Hypothalamus (tissue), 51 donors: ENCODE data around the gene GLI2.

Experiments used
- DNase-seq, 51 donors: peaks; one replicate each; lab custom pipeline; 2025; lab: John Stamatoyannopoulos, UW

Gene GLI2

DNA sequence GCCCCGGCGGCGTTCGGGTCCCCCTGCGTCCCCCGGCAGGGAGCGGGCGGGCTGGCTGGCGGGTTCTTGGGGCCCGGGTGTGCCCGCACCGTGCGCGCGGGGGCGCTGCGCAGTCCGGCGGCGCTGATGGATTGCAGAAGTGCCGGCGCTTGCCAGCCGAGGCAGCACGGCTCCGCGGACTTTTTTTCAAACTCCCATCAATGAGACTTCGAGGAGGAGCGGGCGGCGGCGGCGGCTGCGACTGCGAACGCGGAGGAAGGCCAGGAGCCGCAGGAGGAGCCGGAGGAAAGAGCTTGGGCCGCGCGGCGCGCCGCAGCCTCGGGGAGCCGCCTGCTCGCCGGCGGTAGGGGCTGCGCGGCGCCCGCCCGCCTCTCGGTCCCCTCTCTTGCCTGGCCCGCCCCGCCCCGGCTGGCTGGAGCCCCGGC, at the start of gene GLI2:
Gene GLI2, plus strand, starts transcription at position 123 of the 425 bp plus-strand sequence. CDS start 61,453 bp downstream, outside the sequence.
- peak in 38 of 51 donors; percentile 12 to 74 (median 56) for DNase-seq

DNA sequence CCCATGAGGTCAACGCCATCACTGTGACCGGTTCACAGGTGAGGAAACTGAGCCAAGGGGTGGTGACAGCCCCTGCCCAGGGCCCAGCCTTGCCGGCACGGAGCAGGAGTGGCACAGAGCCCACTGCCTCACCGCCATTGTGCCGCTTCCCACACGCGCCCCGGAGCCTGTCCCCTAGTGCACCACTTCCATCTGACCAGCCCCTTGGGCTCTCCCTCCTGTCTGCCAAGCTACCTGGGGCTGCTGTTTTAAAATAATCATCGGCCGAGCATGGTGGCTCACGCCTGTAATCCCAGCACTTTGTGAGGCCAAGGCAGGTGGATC, 49.7 kb upstream of the GLI2 start:
- DNase-seq, result no peak

DNA sequence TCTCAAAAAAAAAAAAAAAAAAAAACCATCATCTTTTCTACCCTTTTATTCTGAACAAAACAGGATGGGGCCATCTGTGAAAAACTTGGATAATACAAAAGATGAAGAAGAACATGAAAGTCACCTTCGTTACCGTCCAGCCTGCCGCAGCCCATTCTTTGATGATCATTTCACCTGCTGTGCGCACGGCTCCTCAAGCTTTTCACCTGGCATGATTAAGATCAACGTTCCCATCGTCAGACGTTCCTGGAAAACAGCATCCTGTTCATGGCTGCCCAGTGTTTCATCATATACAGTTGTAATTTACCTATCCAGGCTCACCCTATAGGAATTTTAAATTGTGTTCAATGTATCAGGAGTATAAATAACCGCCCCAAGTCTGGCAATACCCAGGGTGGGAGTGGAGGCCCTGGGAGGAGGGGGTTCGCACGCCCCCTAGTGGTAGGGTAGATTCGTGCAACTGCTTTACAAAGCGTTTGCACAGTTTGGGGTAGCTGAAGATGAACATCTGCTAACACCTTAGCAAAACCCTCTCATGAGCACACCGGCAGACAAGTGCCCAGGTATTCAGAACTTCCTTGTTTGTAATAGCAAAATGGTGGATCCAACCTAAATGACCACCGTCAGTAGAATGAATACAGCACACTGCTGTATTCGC, 49.0 kb upstream of the GLI2 start:
- no peak for DNase-seq

DNA sequence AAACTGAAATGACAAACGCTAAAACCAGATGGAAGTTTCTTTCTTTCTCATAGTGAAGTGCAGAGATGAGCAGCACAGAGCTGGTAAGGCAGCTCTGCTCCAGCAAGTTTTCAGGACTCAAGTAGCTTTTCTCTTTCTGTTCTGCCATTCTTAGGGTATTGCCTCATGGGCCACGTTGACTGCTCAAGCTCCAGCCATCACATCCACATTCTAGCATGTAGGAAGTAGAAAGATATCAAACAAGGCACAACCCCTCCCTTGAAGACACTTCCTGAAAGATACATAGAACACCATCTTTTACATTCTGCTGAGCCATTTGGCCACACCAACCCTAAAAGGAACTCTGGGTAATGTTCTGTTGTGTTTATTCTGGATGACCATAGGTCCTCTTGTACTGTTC, 48.5 kb upstream of the GLI2 start:
- DNase-seq, result no peak

DNA sequence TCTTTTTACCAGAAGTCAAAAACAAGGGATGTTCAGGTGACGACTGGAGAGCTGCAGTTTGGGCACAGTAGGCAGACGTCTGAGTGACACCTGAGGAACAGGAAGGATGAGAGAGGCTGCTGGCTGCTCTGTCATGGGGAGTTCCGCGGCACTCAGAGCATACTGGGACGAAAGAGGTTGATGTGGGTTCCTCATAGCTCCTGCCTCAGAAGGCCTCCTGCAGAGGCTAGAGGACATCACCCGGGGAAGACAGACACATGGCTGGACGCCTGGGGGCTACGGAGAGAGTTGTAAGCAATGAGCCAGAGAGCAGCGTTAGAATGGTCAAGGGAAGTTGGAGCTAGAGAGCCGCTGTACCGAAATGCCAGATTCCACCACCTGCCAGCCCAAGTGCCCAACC, 45.1 kb upstream of the GLI2 start:
- DNase-seq, result no peak

DNA sequence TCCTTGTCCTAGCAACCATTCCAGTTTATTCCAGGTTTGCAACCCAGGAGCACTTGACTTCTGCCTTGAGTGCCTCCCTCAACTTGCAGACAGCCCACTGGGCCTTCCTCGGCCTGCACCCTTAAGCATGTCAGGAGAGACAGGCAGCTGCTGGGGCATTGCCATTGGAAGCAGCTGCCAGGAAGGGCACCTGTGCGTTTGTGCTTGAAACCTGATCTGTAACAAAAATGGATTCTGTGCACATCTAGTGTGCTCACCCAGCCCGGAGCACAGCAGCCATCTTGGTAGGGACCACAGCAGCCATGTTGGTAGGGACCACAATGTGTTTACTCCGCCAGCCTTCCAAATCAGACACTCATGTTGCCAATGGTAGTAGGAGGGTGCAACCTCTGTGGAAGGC, 44.3 kb upstream of the GLI2 start:
- no peak for DNase-seq

DNA sequence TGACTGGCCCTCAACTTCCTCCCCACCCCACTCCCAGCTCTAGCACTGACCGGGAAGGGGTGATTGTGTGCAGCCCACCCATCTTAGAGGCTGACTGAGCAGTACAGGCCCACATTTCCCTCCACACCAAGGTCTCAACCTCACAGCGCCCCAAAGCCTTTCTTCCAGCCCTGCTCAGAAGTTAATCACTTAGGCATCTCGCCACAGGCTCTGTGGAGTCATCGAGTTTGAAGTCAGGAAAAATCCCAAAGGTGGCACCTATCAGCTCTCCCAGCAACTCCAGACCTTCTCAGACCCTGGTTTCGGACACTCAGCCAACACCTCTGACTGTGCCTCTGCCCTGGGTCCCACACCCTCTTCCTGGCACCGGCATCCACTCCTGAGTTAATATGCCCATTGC, 43.0 kb upstream of the GLI2 start:
- DNase-seq, result no peak

DNA sequence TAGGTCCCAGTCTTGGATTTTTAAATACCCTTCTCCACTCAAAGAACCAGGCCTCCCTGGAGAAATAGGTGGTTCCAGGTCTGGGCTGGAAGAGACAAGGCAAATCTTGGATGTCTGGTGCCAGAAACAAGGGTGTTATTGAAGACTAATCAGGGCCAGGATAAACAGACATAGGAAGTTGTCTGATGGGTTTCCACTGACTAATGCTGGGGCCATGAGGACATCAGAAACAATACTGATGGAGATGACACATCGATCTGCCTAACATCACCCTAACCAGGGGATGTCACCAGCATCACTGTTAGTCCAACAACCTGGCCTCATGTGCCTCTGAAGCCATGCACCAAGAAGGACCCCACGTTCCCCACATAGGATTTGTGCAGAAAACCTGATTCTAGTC, 42.5 kb upstream of the GLI2 start:
- DNase-seq, result no peak

DNA sequence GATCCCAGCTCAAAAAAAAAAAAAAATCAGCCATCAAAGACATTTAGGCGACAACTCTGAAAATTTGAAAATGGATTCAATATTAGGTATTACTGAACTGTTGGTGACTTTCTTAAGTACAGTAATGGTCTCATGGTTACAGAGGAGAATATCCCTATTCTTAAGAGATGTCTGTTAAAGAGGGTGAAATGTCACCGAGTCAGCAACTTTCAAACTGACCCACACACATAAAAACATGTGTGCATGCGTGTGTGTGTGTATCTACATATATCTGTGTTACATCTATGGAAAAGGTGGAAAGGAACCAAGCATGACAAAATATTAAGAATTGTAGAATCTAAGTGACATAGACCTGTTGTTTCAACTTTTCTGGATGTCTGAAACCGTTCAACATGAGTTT, 41.6 kb upstream of the GLI2 start:
- DNase-seq, result no peak

DNA sequence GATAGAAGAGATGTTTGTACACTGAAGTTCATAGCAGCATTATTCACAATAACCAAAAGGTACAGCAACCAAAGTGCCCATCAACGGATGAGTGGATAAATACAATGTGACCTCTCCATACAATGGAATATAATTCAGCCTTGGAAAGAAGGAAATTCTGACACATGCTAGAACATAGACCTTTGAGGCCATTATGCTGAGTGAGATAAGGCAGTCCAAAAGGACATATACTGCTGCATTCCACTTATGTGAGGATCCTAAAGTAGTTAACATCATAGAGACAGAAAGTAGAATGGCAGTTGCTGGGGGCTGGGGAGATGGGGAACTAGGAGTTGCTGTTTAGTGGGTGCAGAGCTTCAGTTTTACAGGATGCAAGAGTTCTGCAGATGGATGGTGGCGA, 38.2 kb upstream of the GLI2 start:
- DNase-seq, result no peak

DNA sequence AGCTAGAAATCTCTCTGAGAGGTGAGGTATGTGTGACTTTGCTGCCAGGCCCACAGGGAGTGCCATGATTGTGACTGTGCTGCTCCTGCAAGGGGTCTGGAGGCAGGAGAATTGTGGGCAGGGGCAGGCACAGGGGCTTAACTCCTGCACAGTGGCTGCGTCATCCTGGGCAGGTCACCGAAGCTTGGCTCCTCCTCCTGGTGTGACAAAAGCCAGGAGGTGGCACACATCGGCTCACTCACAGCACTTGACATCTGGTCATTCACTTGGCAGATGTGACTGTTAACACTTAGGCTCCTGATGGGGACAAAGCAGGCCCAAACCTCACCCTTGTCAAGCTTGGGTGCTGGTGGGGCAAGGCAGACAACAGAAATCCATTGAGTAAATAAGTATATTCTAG, 36.4 kb upstream of the GLI2 start:
- no peak for DNase-seq

DNA sequence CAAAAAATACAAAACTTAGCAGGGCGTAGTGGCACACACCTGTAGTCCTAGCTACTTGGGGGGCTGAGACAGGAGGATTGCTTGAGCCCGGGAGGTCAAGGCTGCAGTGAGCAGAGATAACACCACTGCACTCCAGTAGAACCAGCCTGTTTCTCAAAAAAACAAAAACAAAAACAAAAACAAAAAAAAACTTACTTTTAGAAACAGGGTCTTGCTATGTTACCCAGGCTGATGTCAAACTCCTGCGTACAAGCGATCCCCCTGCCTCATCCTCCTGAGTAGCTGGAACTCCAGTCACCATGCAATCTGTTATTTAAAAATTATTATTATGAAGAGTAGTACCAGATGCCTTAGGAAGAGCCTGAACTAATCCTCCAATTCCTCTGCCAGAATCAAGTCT, 35.0 kb upstream of the GLI2 start:
- DNase-seq, result no peak

DNA sequence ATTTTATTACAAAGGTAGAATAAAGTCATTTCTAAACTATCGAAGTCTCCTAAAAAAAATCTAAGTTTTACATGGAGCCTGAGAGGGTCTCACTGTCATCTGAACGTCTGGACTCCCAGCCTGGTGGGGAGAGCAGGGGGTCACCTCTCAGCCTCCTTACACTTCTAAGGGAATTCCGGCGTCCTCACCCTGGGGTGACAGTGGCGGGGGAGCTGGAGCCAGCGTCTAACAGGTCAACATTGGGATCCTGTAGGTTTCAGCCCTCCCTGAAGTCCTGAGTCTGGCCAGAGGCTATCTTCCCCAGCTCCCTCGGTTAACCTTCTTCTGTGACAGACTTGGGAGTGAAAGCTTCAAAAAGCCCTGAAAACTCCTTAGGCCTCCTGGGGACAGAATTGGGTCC, 34.6 kb upstream of the GLI2 start:
- DNase-seq, result no peak

DNA sequence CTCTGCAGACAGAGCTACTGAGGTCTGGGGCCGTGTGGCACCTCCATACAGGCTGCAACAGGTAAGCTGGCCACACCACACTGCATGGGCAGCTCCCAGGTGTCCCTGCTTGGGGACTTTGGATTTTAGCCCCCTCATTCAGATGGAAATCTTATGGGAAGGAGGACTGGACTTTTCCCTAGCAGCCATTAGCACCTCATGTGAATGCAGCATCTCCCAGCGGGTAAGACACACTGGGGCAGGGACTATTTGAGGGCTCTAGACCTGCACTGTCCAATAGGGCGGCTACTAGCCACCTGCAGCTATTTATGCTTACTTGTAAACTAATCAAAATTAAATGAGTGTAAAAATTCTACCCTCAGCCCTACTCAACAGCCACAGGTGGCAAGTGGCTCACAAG, 34.2 kb upstream of the GLI2 start:
- DNase-seq, result no peak

DNA sequence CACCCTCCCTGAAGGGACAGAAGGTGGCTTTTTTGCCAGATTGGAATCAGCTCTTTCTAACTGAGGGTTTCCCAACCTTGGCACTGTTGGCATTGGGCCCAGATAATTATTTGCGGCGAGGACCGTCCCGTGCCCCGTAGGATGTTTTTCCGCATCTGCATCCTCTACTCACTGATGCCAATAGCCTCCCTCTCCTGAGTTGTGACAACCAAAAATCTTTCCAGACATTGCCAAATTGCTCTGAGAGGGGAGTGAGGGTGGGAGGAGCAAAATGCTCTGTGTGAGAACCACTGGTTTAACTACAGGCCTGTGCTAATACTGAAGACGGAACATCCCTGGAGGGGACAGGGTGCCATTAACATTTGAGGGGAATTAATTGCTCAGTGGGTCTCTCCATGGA, 33.6 kb upstream of the GLI2 start:
- no peak for DNase-seq

DNA sequence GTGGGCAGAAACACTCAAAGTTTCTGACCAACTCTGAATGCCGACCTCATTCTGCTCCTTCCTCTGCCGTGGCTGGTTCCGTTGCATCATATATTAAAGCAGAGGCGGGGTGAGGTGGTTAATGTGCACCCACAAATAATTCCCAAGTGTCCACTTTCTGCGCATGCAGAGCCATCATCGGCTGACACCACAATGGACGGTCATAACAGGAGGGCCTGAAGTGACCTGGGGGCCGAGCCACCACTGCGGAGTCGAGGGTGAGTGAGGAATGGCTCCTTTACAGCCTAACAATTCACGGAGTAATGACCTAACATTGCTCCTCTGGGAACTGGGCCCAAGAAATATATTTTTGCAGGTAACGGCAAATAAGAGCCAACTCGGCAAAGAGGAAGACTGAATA, 32.9 kb upstream of the GLI2 start:
- no peak for DNase-seq

DNA sequence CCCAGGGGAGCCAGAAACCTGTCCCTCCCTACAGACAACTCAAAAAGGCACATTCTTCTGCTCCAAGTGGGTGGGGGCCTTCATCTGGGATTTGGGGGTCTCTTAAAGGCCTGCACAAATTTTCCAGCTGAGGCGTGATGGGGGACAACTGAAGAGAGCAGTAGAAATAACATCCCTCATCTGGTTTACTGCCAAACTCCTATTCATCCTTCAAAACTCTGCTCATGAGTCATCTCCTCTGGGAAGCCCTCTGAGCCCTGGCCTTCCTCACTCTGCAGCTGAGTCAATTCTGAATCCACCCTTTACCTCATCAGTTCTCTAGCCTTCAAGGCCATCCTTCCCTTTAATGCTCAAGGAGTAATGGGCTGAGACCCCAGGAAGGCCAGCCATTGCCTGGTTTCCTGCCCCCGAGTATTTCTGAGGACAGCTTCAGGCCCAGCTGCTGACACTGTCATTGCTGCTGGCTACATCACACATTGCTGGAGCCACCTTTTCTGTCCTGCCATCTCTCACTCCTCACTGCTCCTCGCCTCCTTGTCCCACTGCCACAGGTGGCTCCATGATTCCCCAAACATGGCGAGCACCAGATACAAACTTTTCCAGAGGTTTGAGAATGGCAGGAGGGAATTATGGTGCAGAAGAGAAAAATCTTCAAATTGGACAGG, 32.2 kb upstream of the GLI2 start:
- no peak for DNase-seq

DNA sequence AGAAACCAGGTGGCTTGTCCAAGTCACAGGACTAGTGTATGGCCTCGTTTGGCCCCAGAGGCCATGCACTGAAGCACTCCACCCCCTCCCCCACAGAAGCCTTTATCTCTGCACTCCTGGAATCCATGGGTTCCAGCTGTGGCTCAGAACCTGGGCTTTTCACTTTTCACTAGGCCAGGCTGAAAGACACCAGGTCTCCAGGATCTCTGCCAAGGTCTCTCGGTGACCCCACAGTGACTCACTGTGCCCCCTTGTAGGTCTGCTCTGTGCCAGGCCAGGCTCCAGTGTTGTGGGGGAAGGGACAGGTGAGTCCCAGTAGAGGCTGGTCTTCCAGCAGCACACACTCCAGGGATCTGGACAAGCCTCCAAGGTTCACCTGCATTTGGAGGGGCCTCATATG, 31.0 kb upstream of the GLI2 start:
- DNase-seq, result no peak

DNA sequence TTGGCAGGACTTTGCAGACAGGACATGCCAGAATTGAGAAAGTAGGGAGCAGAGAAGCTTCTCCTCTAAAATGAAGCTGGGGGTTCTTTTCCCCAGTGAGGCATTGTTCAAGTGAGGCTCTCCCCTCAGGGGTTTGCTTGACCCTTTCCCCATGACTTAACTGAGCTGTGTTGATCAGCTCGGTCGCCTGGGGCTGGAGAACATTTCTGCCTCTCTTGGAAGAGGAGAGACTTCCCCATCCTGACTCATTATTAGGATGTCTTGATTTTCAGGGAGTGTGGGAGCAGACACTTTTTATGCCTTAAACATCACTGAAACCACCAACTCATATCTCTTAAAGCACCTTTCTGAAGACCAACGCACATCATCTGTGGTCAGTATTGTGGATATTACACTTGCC, 27.9 kb upstream of the GLI2 start:
- DNase-seq, result no peak

DNA sequence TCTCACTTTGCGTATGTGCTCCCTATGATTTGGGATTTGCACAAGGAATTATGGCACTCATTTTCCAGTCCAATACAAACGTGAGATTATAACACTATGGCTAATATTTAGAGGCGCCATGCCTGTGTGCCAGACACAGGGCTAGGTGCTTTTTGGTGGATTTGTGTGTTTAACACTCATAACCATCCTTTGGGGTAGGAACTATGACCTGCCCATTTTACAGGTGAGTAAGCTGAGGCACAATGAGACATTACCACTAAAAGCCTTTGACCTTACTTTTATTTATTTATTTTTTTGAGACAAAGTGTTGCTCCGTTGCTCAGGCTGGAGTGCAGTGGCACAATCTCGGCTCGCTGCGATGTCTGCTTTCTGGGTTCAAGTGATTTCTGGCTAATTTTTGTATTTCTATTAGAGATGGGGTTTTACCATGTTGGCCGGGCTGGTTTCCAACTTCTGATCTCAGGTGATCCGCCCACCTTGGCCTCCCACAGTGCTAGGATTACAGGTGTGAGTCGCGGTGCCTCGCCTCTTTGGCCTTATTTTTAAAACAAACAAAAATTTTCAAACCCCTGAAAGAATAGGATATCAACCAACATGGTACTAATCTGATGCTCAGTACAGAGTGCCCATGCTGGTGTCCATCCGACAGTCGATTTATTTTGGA, 26.6 kb upstream of the GLI2 start:
- no peak for DNase-seq

DNA sequence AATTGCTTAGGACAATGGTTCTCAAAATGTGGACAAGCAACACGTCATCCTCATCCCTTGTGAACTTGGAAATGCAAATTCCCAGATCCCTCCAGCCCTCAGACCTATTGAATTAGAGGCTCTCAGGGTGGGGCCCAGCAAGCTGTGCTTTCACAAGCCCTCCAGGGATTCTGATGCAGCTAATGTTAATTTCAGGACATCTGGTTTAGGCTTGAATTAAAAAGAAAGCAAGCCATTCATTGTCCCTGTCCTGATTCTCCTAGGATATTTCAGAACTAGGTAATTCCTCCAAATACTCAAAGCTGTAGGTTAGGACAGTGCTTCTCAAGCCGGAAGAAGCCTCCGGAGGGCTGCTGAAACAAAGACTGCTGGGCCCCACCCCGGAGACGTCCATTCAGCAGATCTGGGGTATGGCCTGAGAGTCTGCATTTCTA, 26.0 kb upstream of the GLI2 start:
- DNase-seq, result no peak

DNA sequence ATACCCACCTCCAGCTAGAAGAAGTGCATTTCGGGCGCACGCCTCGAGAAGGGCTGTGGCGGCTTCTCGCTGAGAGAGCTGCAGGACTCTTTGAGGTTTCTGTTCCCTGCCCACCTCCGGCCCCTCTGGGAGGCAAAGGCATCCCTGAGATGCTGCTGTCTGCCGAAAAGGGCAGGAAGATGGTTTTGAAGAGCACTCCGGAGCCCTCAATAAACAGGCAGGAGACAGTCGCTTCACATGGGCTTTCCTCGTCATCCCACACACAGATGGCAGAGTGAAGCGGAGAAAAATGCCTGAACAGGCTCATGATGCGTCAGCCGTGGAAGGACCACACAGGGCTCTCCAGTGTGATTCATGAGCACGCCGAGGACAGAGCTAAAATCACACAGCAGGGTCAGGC, 25.4 kb upstream of the GLI2 start:
- DNase-seq, result peak in 1 of 51 donors; percentile 40
